ENCODE results near the gene TEX26. TPM values are rescaled to one million over a fixed set of nuclear protein-coding genes. Genes with fewer than 3 reads are reported as not detected.

The TEX26 gene
- total and polyA plus RNA-seq, 10 of the 15 experiments (the other 5 are each of a cell fraction or from before 2014, with no cell fraction given), result not detected

DNA sequence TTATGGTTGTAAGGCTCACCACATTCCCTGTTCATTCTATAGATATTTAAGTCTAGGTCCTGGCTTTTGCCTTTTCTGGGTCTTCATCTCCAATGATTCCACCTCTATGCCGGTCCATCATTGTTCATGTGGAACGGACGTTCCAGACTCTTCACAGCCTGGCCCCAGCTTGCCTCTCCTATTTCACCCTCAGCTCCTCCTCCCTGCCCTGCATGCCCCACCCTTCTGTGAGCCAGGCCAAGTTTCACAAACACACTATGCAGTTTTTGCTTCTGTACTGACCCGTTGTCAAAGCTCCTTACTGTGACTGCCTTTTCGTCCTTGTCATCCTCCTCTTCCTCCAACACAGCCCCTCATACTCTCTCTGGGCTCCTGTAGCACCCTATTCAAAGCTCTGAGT is 31.3 kb downstream of the TEX26 start (continued):
- no peak for TF ChIP-seq YY1 (IDR thresholded peaks at IDR 0.05; ENCODE audit: low read depth, low read length)
- no peak for TF ChIP-seq EZH2 (IDR thresholded peaks at IDR 0.05; ENCODE audit: borderline replicate concordance, control insufficient read depth, low read depth, low read length)
- TF ChIP-seq SMAD1 (IDR thresholded peaks at IDR 0.05; ENCODE audit: low read depth, partially characterized antibody), result no peak
- TF ChIP-seq, protein P1, sequence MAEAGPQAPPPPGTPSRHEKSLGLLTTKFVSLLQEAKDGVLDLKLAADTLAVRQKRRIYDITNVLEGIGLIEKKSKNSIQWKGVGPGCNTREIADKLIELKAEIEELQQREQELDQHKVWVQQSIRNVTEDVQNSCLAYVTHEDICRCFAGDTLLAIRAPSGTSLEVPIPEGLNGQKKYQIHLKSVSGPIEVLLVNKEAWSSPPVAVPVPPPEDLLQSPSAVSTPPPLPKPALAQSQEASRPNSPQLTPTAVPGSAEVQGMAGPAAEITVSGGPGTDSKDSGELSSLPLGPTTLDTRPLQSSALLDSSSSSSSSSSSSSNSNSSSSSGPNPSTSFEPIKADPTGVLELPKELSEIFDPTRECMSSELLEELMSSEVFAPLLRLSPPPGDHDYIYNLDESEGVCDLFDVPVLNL (IDR thresholded peaks at IDR 0.05; ENCODE audit: low read depth, low read length), result no peak
- no peak for TF ChIP-seq ESRRA (IDR thresholded peaks at IDR 0.05; ENCODE audit: low read length)
- no peak for TF ChIP-seq SMC3 (IDR thresholded peaks at IDR 0.05; ENCODE audit: borderline replicate concordance, low read length)

DNA sequence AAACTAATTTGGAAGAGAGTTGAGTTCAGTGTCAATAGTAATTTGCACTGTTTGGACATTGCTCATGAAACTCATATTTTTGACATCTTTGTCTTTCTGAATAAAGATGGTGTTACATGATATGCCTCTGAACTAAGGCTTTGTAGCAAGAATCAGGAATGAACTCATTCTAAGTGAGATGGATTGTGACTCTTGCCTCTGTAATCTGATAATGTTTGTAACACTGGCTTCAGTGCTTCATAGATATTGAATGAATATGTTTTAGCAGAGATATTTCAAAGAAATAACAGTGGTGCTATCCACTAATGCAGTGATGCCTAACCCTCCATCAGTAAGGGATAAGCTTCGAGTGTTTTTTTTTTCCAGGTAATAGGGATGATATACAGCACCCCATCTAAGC is 32.9 kb downstream of the TEX26 start:
- H3K36me3 ChIP-seq (ENCODE audit: control insufficient read depth in 2 of 2, insufficient read depth in 2 of 2, low read length in 1 of 2), result no peaks in the 10 kb centered on the region
- ChIA-PET RAD21 (ENCODE audit: unreplicated experiment) (no interaction called here), CTCF (interaction anchor here (1.7 kb wide), 1 partner anchor 14 kb away, joined by 3 read pairs; no protein-coding TSS in a partner anchor), POLR2A (no interaction called here), SMC1A (ENCODE audit: uncharacterized antibody, unreplicated experiment) (no interaction called here)
- DNase-seq (ENCODE audit: low read depth, low spot score) (no peak), ATAC-seq (no peak), FAIRE-seq (no peak)
- H3K27ac ChIP-seq (ENCODE audit: control insufficient read depth, insufficient read depth), result no peak overlapping the region
- no peaks in the 10 kb centered on the region for H3K79me2 ChIP-seq (ENCODE audit: control insufficient read depth, insufficient read depth, low read length)
- in situ Hi-C loops (cut with MboI) (no loop called here), intact Hi-C loops (cut with micrococcal nuclease; ENCODE audit: unreplicated experiment) (no loop called here)
- no TSS peak for BruUV-seq (replicated peaks)
- no peaks in the 10 kb centered on the region for H3K27me3 ChIP-seq (replicated peaks in 1 of 2; ENCODE audit: control insufficient read depth in 2 of 2, insufficient read depth in 2 of 2, low read length in 1 of 2)
- H3K4me1 ChIP-seq (ENCODE audit: control insufficient read depth, insufficient read depth, low read length), result no peaks in the 10 kb centered on the region
- no peak overlapping the region for H3K4me2 ChIP-seq (ENCODE audit: control insufficient read depth, insufficient read depth)
- H4K20me1 ChIP-seq (ENCODE audit: control insufficient read depth, insufficient read depth), result no peaks in the 10 kb centered on the region
- 0% methylated on average over 1 of the region's 1 CpG for WGBS (ENCODE audit: insufficient coverage, insufficient replicate concordance, low lambda C conversion rate, missing lambda C conversion rate)
- no peak overlapping the region for H3K9ac ChIP-seq (ENCODE audit: control insufficient read depth, insufficient read depth, low read length)
- H2AFZ ChIP-seq (ENCODE audit: control insufficient read depth, low read depth, low read length), result no peak overlapping the region
- H3K9me3 ChIP-seq (replicated peaks; ENCODE audit: control insufficient read depth, insufficient read depth, low read length), result no peaks in the 10 kb centered on the region
- no peak overlapping the region for H3K4me3 ChIP-seq
- TF ChIP-seq, protein P2, sequence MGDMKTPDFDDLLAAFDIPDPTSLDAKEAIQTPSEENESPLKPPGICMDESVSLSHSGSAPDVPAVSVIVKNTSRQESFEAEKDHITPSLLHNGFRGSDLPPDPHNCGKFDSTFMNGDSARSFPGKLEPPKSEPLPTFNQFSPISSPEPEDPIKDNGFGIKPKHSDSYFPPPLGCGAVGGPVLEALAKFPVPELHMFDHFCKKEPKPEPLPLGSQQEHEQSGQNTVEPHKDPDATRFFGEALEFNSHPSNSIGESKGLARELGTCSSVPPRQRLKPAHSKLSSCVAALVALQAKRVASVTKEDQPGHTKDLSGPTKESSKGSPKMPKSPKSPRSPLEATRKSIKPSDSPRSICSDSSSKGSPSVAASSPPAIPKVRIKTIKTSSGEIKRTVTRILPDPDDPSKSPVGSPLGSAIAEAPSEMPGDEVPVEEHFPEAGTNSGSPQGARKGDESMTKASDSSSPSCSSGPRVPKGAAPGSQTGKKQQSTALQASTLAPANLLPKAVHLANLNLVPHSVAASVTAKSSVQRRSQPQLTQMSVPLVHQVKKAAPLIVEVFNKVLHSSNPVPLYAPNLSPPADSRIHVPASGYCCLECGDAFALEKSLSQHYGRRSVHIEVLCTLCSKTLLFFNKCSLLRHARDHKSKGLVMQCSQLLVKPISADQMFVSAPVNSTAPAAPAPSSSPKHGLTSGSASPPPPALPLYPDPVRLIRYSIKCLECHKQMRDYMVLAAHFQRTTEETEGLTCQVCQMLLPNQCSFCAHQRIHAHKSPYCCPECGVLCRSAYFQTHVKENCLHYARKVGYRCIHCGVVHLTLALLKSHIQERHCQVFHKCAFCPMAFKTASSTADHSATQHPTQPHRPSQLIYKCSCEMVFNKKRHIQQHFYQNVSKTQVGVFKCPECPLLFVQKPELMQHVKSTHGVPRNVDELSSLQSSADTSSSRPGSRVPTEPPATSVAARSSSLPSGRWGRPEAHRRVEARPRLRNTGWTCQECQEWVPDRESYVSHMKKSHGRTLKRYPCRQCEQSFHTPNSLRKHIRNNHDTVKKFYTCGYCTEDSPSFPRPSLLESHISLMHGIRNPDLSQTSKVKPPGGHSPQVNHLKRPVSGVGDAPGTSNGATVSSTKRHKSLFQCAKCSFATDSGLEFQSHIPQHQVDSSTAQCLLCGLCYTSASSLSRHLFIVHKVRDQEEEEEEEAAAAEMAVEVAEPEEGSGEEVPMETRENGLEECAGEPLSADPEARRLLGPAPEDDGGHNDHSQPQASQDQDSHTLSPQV (IDR thresholded peaks at IDR 0.05), result no peak
- TF ChIP-seq, protein P3, sequence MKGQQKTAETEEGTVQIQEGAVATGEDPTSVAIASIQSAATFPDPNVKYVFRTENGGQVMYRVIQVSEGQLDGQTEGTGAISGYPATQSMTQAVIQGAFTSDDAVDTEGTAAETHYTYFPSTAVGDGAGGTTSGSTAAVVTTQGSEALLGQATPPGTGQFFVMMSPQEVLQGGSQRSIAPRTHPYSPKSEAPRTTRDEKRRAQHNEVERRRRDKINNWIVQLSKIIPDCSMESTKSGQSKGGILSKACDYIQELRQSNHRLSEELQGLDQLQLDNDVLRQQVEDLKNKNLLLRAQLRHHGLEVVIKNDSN (IDR thresholded peaks at IDR 0.05; ENCODE audit: borderline replicate concordance, extremely low read length, insufficient read depth, low read depth, low read length), result no peak
- TF ChIP-seq IRF4 (IDR thresholded peaks at IDR 0.05; ENCODE audit: low read depth, low read length), result no peak
- TF ChIP-seq ZNF274 (IDR thresholded peaks at IDR 0.05; ENCODE audit: insufficient read depth, insufficient read length), result no peak
- TF ChIP-seq HDAC2 (IDR thresholded peaks at IDR 0.05), result no peak
- TF ChIP-seq SMAD1 (IDR thresholded peaks at IDR 0.05; ENCODE audit: low read depth, partially characterized antibody), result no peak
- TF ChIP-seq, protein P4, sequence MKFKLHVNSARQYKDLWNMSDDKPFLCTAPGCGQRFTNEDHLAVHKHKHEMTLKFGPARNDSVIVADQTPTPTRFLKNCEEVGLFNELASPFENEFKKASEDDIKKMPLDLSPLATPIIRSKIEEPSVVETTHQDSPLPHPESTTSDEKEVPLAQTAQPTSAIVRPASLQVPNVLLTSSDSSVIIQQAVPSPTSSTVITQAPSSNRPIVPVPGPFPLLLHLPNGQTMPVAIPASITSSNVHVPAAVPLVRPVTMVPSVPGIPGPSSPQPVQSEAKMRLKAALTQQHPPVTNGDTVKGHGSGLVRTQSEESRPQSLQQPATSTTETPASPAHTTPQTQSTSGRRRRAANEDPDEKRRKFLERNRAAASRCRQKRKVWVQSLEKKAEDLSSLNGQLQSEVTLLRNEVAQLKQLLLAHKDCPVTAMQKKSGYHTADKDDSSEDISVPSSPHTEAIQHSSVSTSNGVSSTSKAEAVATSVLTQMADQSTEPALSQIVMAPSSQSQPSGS (IDR thresholded peaks at IDR 0.05; ENCODE audit: low read length), result no peak
- no peak for TF ChIP-seq PAX5 (IDR thresholded peaks at IDR 0.05; ENCODE audit: borderline replicate concordance, low read depth, low read length)
- TF ChIP-seq SUZ12 (IDR thresholded peaks at IDR 0.05; ENCODE audit: unreplicated experiment), result no peak
- no peak for TF ChIP-seq CHD2 (IDR thresholded peaks at IDR 0.05; ENCODE audit: borderline replicate concordance, low read depth, low read length)
- TF ChIP-seq TCF12 (IDR thresholded peaks at IDR 0.05; ENCODE audit: low read depth, low read length), result no peak

All from GM12878 (cell line).